GM19025 (cell line): ENCODE results near the gene ACTL10.
"Not testable (repeated sequence)": the region's sequence is repeated elsewhere in the genome, so short reads cannot be mapped to it uniquely, and the experiment has no call there.

Experiments
- ATAC-seq: cut with Tn5 transposase; IDR thresholded peaks from one replicate; pipeline ENCODE4 v1.9.1; 2021; ENCODE audit warnings: mild to moderate bottlenecking, low read depth, moderate library complexity; ENCODE audit not compliant: unreplicated experiment

Gene ACTL10

DNA sequence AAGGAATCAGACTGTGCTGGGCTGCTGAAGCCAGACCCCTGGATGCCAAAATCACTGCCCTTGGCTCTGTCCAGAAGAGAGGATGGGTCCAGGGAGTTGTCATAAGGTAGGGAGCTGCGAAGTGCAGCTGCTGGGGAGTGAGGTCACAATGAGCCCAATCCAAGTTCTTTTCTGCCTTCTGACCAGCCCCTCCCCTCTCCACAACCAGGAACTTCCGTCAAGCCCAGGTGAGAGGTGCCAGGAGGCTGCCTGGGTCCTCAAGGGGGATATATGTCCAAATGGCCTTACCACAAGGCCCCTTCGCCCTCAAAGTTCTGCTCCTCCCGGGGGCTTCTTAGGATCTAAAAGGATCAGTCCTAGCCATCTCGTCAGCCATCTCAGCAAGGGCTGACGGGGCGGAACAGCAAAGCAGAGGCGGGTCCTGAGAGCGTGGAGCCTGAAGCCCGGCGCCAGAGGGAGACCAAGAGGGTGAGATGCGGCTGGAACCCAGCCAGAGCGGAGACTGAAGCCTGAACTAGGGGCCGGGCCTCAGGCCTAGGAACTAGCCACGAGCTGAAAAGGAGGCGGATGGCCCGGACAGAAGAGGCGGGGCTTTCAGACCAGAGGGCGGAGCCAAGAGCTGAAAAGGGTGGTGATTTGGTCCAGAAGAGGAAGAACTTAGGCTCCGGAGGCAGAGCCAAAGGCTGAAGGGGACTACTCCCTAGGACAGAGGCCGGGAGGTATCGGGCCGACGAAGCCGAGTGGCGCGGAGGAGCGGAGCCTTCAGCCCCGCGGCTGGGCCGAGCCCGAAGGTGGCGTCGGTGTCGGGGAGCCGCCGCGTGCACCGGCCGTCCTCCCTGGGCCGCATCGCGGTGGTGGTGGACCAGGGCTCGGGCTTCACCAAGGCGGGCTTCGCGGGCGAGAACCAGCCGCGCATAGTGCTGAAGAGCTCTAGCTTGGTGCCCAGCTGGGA, at the start of gene ACTL10:
ACTL10 (plus strand) TSS at position 651 of the 952 bp plus-strand sequence. CDS start 555 bp downstream, outside the sequence.
- peak; percentile 64 for ATAC-seq

- no peak for ATAC-seq
Observed at GRCh38 chr20:33621717-33622400, 44.9 kb upstream of the ACTL10 start.

DNA sequence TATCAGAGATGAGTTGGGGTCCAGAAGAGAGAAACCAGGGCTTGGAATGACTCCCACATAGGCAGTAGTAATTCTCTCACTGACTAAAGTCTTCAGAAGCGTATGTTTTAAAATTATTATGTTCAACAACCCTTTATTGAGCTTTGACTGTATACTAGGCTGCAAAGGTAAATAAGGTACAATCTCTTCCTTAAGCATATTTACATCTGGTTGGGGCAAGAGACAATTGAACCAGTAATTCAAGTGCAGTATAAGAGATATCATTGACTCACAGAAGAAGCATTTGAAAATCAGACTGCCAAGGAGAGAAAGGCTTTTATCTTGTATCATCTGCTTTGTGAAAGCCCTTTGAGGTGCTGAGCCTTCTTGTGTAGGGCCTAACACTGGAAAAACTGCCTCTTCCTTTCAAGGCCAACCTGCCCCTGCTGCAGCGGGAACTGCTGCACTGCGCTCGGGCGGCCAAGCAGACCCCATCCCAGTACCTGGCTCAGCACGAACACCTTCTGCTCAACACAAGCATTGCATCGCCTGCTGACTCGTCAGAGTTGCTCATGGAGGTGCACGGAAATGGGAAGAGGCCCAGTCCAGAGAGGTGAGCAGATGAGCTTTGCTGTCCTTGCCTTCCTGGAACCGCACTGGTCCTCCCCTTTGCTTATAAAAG, 43.9 kb upstream of the ACTL10 start:
- ATAC-seq, result no peak

DNA sequence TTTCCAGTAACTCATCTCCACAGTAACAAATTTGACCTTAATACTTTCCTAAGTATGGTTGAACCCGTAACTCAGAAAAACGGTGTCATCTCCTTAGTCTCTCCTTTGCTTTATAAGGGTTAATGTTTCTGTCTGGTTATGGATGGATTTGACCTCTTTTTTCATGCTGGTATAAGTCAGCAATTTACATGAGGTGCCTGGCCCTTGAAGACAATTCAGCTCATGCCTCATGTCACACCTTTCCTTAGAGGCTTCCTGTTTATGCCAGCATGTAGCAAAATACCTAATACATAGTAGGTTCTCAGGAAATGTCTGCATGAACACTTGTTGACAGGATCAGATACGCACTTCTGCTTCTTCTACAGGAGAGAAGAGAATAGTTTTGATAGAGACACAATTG, 42.3 kb upstream of the ACTL10 start:
- no peak for ATAC-seq

DNA sequence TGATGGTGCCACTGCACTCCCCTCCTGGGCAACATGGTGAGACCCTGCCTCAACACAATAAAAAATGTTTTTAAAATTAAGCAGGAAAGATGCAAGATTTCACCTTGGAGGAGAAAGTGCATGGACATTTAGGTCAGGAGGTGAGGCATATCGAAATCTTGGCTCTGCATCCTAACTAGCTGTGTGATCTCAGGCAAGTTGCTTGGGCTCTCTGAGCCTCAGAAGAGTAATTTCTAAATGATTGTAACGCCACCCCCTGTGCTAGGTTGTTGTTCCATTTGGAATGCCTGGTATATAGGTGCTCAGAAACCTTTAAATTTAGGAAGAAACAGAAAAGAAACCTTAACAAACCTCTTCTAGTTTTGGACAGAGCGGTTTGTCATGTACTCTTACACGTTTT, 40.6 kb upstream of the ACTL10 start:
- ATAC-seq, result no peak

DNA sequence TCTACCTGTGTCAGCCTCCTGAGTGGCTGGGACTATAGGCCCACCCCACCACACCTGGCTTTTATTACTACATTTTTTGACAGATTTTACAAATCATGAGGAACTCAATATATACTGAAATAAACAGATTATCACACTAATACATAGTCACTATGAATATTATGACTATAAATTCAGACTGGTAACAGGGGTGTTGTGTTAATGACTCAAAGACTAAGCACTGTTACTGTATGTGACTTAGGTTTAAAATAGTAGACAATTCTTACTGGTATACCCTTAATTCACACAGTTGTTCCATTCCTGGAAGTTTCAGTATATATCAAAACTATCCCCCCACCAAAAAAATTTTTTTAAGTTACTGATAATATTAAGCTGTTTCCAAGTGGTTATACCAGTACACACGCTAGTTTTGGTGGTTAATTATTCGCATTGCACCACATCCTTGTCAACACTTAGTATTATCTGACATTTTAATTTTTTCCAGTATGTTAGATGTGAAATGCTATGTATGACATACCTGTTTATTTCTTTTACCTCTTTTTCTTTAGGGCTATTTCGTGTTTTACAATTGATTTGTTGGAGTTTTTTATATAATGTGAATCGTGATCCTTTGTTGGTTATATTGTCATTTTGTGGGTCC, 39.0 kb upstream of the ACTL10 start:
- no peak for ATAC-seq

DNA sequence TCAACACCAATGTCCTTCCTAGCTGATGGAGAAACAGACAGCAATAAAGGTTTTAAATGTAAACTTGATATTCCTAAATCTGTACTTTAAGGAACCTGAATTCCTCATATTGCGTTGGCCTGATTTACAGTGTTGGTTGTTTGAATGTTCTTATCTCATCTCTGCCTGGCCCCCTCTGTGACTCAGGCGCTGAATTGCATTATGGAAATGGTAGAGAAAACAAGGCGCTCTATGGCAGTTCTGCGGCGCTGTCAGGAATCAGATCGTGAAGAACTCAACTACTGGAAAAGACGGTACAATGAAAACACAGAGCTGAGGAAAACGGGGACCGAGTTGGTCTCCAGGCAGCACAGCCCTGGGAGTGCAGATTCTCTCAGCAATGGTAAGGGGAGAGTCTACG, 37.2 kb upstream of the ACTL10 start:
- ATAC-seq, result no peak

DNA sequence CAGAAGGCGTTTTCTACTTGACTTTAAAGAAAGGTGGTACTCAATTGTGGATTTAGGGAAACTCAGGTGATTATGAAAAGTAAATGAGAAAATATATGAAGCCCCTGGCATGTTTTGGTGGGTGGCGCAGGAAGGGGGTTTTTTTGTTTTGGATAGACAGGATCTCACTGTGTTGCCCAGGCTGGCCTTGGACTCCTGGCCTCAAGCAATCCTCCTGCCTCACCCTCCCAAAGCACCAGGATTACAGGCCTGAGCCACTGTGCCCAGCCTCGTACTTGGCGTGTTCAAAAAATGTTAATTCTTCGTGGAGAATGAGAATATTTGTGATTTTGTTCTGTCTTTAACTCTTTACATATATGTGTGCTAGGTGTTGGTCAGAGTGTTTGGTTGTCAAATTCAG, 36.8 kb upstream of the ACTL10 start:
- ATAC-seq, result no peak

- no peak for ATAC-seq
Observed at GRCh38 chr20:33630507-33630906, 36.2 kb upstream of the ACTL10 start.

DNA sequence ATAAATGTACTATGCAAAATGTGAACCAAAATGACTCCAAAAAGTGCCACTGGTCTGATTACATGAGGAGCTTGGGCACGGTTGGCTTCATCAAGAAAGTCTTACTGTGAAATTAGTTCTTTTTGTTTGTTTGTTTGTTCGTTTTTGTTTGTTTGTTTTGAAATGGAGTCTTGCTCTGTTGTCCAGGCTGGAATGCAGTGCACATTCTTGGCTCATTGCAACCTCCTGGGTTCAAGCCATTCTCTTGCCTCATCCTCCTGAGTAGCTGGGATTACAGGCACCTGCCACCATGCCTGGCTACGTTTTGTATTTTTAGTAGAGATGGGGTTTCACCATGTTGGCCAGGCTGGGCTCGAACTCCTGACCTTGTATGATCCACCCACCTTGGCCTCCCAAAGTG, 34.8 kb upstream of the ACTL10 start:
- not testable (repeated sequence) for ATAC-seq

GRCh38 chr20:33635341-33635740, 31.4 kb upstream of the ACTL10 start:
- no peak for ATAC-seq

GRCh38 chr20:33636776-33637175, 30.0 kb upstream of the ACTL10 start:
- ATAC-seq, result no peak

GRCh38 chr20:33640287-33640686, 26.5 kb upstream of the ACTL10 start:
- ATAC-seq, result no peak

DNA sequence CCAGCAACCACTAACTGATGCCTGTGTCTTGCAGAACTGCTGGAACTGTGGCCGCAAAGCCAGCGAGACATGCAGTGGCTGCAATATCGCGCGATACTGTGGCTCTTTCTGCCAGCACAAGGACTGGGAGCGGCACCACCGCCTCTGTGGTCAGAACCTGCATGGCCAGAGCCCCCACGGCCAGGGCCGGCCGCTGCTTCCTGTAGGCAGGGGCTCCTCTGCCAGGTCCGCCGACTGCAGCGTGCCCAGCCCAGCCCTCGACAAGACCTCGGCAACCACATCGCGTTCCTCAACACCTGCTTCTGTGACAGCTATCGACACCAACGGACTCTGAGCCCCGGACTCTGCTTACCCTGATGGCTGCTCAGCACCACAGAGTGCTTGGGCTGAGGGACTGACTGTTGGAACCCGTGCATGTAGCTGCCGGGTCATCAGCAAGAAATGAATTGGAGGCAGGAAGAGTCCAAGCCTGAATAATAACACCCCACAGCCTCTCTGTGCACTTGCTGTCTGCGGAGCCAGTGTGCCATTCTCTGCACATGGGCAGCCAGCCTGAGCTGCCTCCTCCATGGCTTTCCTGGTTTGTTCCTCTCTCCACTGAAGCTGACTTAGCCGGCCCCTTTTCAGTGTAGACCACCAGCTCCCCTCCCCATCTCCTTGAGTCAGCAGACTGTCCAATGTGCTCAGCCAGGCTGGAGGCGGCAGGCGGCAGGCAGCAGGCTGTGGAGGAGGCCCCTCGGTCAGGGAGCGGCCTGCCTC, 22.3 kb upstream of the ACTL10 start:
- ATAC-seq, result no peak

GRCh38 chr20:33645072-33645358, 21.7 kb upstream of the ACTL10 start:
- no peak for ATAC-seq

DNA sequence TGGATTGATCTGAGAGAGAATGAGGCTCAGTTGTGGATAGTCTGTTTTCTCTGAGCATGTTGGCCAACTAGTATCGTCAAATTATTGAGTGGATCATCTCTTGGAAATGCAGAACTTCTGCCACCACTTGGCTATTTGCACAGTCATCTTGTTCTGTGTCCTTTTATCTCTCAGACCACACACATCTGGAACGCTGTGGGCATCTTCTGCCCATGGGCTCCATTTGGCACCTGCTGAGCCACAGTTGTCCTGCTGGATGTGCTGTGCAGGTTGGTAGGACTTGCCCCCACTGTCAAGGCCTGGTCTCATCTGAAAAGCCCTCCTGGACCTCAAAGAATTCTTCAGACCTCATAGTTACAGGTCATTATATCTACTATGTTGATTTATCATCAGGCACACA, 21.3 kb upstream of the ACTL10 start:
- no peak for ATAC-seq

DNA sequence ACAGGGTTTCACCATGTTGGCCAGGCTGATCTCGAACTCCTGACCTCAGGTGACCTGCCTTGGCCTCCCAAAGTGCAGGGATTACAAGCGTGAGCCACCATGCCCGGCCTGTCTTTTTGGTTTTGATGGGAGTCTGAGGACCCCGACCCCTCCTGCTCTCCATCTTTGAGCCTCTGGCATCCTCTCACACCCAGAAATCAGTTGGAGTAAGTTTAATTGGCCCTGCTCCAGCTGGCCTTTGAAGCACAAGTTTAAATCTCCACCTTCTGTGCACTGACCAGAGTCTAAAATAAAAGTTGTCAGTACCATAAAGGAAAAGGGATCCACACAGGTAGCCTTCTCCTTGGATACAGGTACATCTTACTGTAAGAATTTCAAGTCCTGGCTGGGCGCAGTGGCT, 20.6 kb upstream of the ACTL10 start:
- ATAC-seq, result no peak

- ATAC-seq, result not testable (repeated sequence)
Observed at GRCh38 chr20:33646959-33647602, 19.7 kb upstream of the ACTL10 start.

- ATAC-seq, result peak; percentile 66
Observed at GRCh38 chr20:33647603-33648395, 18.9 kb upstream of the ACTL10 start.
